Stimulated activated CD8-positive, alpha-beta memory T cell treated with anti-CD3 and anti-CD28 coated beads, Interleukin-12 subunit alpha, Interleukin-12 subunit beta, amount 100 ng/mL, for 24 hours (primary cell): ENCODE data around the gene TATDN3.
"Not testable (repeated sequence)": the region's sequence is repeated elsewhere in the genome, so short reads cannot be mapped to it uniquely, and the experiment has no call there.

Source experiments
- DNase-seq: peaks from one replicate; pipeline ENCODE4 v3.0.0-alpha.2; 2020; ENCODE audit errors: extremely low read depth

The TATDN3 gene

GRCh38 chr1:212791676-212792395 lies at the start of gene TATDN3, which contains the start of gene NSL1:
TATDN3 (plus strand) TSS chr1:212791894; CDS start chr1:212791922, 28 bp downstream.
NSL1 (minus strand) TSS chr1:212791777; CDS start chr1:212791763, 14 bp downstream.
- peak; percentile 75 for DNase-seq

- no peak for DNase-seq
Observed at GRCh38 chr1:212743901-212744475, 47.7 kb upstream of the TATDN3 start.

DNA sequence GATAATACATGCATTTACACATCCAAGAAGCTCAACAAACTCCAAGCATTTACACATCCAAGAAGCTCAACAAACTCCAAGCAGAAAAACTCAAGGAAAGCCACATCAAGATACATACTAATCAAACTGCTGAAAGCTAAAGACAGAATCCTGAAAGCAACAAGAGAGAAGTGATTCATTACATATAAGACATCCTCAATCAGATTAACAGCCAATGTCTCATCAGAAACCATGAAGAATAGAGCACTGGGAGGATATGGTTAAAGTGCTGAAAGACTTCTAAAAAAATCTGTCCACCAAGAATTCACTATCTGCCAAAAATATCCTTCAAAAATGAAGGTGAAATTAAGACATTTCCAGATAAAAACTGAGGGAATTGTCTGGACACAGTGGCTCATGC lies 46.4 kb upstream of the TATDN3 start:
- DNase-seq = no peak

DNA sequence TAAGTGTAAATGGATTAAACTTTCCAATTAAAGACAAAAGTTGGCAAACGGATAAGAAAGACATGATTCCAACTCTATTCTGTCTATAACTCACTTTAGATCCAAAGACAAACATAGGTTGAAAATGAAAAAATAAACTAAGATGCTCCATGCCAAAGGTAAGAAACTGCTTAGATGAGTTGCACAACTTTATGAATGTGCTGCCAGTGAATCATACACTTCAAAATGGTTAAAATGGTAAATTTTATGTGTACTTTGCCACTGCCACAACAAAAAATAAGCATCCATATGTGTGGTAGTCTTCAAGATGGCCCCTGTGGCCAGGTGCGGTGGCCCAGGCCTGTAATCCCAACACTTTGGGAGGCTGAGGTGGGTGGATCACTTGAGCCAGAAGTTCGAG lies 45.1 kb upstream of the TATDN3 start:
- DNase-seq = no peak

DNA sequence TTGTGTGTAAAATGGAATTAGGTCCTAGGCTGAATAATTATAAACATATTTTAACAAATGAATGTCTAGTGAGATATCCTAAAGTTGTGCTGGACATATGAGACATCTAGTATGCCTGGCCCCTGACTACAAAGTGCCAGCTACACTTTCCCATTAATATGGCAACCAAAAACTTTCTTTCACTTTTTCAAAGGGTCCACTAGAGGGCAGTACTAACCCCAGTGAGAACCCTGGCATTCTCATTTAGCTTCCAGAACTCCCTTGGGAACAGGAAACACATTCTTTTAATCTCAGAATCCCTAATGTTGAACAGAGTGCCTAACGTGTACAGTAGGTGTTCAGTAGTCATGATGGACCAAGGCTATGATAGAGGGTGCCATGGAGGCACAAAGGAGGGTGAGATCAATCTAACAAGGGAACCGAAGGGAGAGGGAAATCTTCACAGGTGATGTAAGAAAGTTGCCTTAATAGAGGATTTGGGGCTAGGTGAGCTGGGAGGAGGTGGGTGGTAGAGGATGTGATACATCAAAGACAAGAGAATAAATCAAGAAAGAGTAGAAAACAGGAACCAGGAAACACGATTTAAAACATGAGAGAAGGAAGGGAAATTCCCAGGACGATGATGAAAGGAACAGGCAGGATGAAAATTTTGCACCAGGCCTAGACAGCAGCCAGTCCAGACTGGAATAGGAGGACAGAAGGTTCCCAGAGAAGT lies 41.7 kb upstream of the TATDN3 start:
- DNase-seq = no peak

DNA sequence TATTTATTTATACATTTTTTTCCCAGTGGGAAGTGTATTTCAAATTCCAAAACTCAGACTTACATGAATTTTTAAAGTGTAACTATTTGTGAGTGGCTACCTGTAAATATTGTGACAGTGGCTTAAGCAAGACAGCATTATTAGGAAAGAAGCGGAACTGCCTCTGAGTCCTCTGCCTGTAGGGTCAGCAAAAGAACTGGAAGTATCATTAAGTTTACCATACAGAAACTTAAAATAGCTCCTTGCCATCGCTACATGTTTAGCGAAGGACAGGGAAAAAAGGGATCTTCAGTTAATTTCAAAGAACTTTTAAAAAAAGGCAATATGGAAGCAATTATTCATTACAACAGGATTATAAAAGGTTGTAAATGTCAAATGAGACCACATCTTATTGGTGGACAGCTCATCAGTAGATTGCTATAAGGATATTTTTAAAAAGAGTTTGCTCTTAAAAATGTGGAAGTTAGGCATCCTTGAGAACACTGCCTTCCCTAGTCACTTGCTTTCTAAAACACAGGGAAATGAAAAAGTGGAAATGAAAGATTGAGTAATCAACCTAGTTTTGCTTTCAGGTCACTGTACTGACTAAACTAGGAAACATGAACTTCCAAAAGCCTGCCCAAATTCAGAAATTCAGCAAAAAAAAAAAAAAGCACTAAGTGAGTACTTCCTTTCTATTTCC lies 39.3 kb upstream of the TATDN3 start:
- DNase-seq = no peak

DNA sequence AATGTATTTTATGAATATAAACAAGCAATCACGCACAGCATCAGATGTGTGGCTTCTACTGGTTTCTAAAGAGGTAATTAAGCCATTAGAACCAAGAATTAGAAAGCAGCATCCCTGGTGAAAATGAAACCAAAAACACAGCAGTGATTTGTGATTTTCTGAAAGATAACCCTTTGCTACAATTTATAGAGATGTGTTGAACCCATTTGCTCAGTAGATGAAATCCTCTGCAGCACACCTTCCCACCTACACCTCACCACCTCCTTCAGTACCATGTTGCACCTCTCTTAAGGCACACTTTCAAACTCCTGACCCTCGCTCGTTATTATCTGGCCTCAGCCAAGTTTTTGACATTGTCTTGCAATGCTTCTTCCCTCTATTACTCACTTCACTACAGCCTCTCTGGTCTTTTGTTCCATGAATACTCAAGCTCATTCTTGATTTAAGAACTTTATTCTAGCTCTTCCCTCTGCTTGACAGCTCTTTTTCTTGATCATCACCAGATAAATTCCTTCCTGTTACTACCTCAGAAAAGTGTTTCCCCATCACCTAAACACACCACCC lies 38.7 kb upstream of the TATDN3 start:
- DNase-seq = no peak

GRCh38 chr1:212753749-212754148 lies 37.9 kb upstream of the TATDN3 start:
- no peak for DNase-seq

GRCh38 chr1:212754193-212754592 lies 37.5 kb upstream of the TATDN3 start:
- DNase-seq = no peak

GRCh38 chr1:212754680-212755079 lies 37.0 kb upstream of the TATDN3 start:
- DNase-seq = no peak

GRCh38 chr1:212759683-212760082 lies 32.0 kb upstream of the TATDN3 start:
- DNase-seq = no peak

- DNase-seq = peak; percentile 24
Observed at GRCh38 chr1:212760126-212760823, 31.4 kb upstream of the TATDN3 start.

GRCh38 chr1:212762234-212762633 lies 29.5 kb upstream of the TATDN3 start:
- DNase-seq = no peak

DNA sequence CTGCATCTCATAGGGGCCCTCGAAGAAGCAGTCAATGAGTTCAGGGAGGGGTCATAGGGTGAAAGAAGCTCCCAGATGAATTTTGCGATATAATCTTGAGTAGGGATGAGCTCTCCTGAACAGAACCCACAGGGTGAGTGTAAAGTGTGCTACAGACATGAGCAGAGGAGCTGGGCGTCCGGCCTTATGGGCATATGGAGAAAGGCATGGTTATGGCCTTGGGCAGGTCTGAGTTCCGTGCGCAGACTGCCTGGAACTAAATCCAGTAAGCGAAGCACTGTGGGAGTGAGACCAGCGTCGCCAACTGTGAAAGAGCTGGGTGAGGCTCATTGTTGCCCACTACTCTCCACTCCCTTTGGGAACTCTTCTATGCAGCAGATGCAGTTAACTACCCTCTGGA lies 28.9 kb upstream of the TATDN3 start:
- no peak for DNase-seq

DNA sequence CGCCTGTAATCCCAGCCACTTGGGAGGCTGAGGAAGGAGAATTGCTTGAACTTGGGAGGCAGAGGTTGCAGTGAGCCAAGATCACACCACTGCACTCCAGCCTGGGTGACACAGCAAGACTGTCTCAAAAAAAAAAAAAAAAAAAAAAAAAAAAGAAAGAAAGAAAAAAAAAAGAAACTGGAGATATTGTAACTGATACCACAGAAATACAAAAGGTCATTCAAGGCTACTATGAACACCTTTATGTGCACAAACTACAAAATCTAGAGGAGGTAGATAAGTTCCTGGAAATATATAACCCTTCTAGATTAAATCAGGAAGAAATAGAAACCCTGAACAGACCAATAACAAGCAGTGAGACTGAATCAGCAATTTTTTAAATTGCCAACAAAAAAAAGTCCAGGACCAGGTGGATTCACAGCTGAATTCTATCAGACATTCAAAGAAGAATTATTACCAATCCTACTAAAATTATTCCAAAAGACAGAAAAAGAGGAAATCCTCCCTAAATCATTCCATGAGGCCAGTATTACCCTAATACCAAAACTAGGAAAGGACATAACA lies 26.9 kb upstream of the TATDN3 start:
- DNase-seq = not testable (repeated sequence)

DNA sequence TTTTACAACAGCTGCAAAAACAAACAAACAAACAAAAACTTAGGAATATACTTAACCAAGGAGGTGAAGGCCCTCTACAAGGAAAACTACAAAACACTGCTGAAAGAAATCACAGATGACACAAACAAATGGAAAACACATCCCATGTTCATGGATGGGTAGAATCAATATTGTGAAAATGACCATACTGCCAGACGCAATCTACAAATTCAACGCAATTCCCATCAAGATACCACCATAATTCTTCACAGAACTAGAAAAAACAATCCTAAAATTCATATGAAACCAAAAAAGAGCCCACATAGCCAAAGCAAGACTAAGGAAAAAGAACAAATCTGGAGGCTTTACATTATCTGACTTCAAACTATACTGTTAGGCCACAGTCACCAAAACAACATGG lies 24.9 kb upstream of the TATDN3 start:
- not testable (repeated sequence) for DNase-seq

DNA sequence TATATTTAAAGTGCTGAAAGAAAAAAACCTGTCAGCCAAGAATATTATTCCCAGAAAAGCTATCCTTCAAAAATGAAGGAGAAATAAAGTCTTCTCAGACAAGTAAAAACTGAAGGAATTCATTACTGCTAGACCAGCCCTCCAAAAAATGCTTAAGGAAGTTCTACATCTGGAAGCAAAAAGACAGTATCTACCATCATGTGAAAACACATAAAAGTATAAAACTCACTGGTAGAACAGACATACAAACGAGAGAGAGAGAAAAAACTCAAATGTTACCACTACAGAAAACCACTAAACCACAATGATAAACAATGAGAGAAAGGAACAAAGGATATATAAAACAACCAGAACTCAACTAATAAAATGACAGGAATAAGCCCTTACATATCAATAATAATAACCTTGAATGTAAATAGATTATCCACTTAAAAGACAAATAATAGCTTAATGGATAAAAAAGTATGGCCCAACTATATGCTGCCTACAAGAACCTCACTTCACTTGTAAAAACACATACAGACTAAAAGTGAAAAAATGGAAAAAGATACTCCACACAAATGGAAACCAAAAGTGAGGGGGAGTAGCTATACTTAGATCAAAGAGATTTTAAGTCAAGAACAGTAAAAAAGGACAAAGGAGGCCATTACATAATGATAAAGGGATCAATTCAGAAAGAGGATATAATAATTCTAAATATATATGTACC lies 22.1 kb upstream of the TATDN3 start:
- DNase-seq = no peak

- no peak for DNase-seq
Observed at GRCh38 chr1:212771341-212771740, 20.4 kb upstream of the TATDN3 start.

- no peak for DNase-seq
Observed at GRCh38 chr1:212773011-212773410, 18.7 kb upstream of the TATDN3 start.

DNA sequence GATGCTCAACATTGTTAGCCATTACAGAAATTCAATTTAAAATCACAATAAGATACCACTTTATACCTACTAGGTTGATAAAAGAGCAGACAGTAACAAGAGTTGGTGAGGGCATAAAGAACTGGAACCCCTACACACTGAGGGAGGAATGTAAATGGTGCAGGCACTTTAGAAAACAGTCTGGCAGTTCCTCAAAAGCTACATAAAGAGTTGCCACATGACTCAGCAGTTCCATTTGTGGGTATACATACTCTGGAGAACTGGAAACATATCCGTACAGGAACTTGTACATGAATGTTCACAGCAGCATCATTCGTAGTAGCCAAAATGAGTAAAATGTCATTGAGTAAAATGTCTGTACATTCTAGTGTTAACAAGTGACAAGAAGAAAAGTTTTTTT lies 17.1 kb upstream of the TATDN3 start:
- DNase-seq = no peak
